Sigmoid colon (tissue), 7 donors: ENCODE results near the gene TIAM1. TPM values are rescaled to one million over a fixed set of nuclear protein-coding genes. Genes with fewer than 3 reads are reported as not detected.

Experiments used
- DNase-seq: peaks from one replicate; pipeline ENCODE4 v3.0.0-alpha.2; 2019
- H3K27ac ChIP-seq, 4 donors: fragments of 200-600 bp; sonication (generic); one replicate each; pipeline ENCODE4 v1.5.1; 2016 to 2019; ENCODE audit warnings: mild to moderate bottlenecking in 1 of 4
- H3K27me3 ChIP-seq, 3 donors: fragments of 200-600 bp; sonication (generic); one replicate each; pipeline ENCODE4 v1.5.1; 2019; ENCODE audit warnings: mild to moderate bottlenecking in 1 of 3
- H3K36me3 ChIP-seq, 4 donors: fragments of 200-600 bp; sonication (generic); one replicate each; pipeline ENCODE4 v1.5.1; 2016 to 2019
- H3K4me1 ChIP-seq, 4 donors: fragments of 200-600 bp; sonication (generic); one replicate each; pipeline ENCODE4 v1.5.1; 2017 to 2019
- H3K4me3 ChIP-seq, 4 donors: fragments of 200-600 bp; sonication (generic); one replicate each; pipeline ENCODE4 v1.5.1; 2017 to 2019; ENCODE audit warnings: mild to moderate bottlenecking in 2 of 4, moderate library complexity in 1 of 4
- H3K9me3 ChIP-seq, 4 donors: fragments of 200-600 bp in 3 of 4; sonication (generic) in 3 of 4; one replicate each; pipeline versions ENCODE4 v1.5.1 to v1.6.1; 2013 to 2019
- EP300 ChIP-seq, 4 donors: sonication (generic); formaldehyde crosslinking; IDR thresholded peaks; one replicate each; pipeline ENCODE4 v1.6.1; 2017; ENCODE audit warnings: antibody characterized with exemption in 4 of 4
- POLR2A ChIP-seq, 2 donors: fragments of 450-650 bp; IDR thresholded peaks; one replicate each; pipeline ENCODE4 v1.6.1; 2016; ENCODE audit warnings: antibody characterized with exemption in 2 of 2, mild to moderate bottlenecking in 2 of 2, moderate library complexity in 2 of 2
- POLR2AphosphoS5 ChIP-seq, 4 donors: sonication (generic); formaldehyde crosslinking; IDR thresholded peaks; one replicate each; pipeline ENCODE4 v1.6.1; 2017; ENCODE audit warnings: antibody characterized with exemption in 4 of 4
- WGBS, 2 donors: extraction: QIAGEN DNeasy Blood & Tissue Kit; methylation state at CpG; one replicate each; pipeline ENCODE4 v1.1.7; 2013; 5-methylcytosine and 5-hydroxymethylcytosine counted together
- intact Hi-C: fragments of 100-400 bp; cut with DNase I; formaldehyde crosslinking; loops from one replicate; pipeline ENCODE4 v1.15.1; 2023
- polyA plus RNA-seq, 3 donors: library from polyadenylated mRNA; stranded (reverse); fragments of 200-250 nt; gene quantifications; one replicate each; pipeline ENCODE4 v1.2.3, GENCODE V29; 2013
- total RNA-seq, 4 donors: library from RNA; depleted of rRNA; stranded (reverse); fragments of >200 nt; gene quantifications; one replicate each; pipeline ENCODE4 v1.1.0, GENCODE V29; 2016
- TF ChIP-seq, protein P1 (sequence below), 4 experiments: fragments of 450-650 bp in 3 of 4; fragments of 200-600 bp in 1 of 4; IDR thresholded peaks; one replicate each; pipeline ENCODE4 v1.5.1; 2016 to 2019; ENCODE audit warnings: antibody characterized with exemption in 4 of 4, mild to moderate bottlenecking in 3 of 4, moderate library complexity in 2 of 4
- donor health status: healthy with polysubstance abuse.
- donor health status: Bipolar disorder and iron deficiency.
- donor health status: healthy.

The TIAM1 gene
- total and polyA plus RNA-seq, 7 donors, result 1.2 to 20.5 (median 8.6) TPM

GRCh38 chr21:31255896-31256295, 88.2 kb downstream of the TIAM1 start:
- intact Hi-C loops, result no loop called here
- WGBS, 2 donors, result 93 to 96% methylated on average over 2 of the region's 2 CpGs
- no peaks in the 10 kb centered on the region for H3K9me3 ChIP-seq
- H3K36me3 ChIP-seq, result no peaks in the 10 kb centered on the region
- H3K4me1 ChIP-seq, result no peaks in the 10 kb centered on the region
- H3K27ac ChIP-seq, result no peak overlapping the region
- TF ChIP-seq EP300 (IDR thresholded peaks at IDR 0.05), result no peak
- TF ChIP-seq POLR2A (IDR thresholded peaks at IDR 0.05), result no peak
- no peak for TF ChIP-seq POLR2AphosphoS5 (IDR thresholded peaks at IDR 0.05)
- TF ChIP-seq, protein P1, sequence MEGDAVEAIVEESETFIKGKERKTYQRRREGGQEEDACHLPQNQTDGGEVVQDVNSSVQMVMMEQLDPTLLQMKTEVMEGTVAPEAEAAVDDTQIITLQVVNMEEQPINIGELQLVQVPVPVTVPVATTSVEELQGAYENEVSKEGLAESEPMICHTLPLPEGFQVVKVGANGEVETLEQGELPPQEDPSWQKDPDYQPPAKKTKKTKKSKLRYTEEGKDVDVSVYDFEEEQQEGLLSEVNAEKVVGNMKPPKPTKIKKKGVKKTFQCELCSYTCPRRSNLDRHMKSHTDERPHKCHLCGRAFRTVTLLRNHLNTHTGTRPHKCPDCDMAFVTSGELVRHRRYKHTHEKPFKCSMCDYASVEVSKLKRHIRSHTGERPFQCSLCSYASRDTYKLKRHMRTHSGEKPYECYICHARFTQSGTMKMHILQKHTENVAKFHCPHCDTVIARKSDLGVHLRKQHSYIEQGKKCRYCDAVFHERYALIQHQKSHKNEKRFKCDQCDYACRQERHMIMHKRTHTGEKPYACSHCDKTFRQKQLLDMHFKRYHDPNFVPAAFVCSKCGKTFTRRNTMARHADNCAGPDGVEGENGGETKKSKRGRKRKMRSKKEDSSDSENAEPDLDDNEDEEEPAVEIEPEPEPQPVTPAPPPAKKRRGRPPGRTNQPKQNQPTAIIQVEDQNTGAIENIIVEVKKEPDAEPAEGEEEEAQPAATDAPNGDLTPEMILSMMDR (IDR thresholded peaks at IDR 0.05), result no peak
- no peaks in the 10 kb centered on the region for H3K27me3 ChIP-seq
- H3K4me3 ChIP-seq, result no peak overlapping the region
- no peak for DNase-seq

DNA sequence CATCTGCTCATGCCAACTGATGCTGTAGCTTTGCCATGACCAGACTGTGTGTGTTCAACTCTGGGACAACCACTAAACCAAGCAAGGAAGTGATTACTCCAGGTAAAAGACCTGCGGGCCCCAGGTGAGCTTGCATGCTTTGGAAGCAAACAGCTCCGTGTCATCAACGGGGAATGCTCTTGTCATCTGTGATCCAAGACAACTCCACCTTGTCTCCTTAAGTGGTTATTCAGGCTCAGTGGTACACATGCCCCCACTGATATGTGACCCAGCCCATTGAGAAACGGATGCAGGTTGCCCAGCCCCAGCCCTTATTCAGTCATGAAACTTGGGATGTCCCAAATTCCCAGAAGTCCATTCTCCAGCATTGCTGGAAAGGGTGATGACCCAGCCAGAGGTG, 89.0 kb downstream of the TIAM1 start:
- no peak for TF ChIP-seq EP300 (IDR thresholded peaks at IDR 0.05)
- TF ChIP-seq, protein P1 (IDR thresholded peaks at IDR 0.05), result no peak
- TF ChIP-seq POLR2AphosphoS5 (IDR thresholded peaks at IDR 0.05), result no peak
- TF ChIP-seq POLR2A (IDR thresholded peaks at IDR 0.05), result no peak
- intact Hi-C loops, result no loop called here

DNA sequence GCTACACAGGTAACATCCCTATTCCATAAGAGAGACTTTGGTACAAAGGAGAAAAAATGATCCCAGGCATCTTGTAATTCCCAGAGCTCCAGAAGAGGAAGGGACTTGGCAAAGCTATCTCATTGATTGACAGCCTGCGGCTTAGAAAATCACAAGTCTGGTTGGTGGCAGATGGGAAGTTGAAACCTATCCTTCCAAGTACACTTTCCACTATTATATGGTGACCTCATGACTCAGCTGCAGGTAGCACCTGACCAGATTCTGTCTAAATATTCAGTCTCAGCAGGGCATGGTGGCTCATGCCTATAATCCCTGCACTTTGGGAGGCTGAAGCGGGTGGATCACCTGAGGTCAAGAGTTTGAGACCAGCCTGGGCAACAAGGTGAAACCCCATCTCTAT, 89.9 kb downstream of the TIAM1 start:
- Histone ChIP-seq H3K4me1 (no peaks in the 10 kb centered on the region), H3K27me3 (no peaks in the 10 kb centered on the region), H3K9me3 (no peaks in the 10 kb centered on the region), H3K4me3 (no peak overlapping the region), H3K27ac (no peak overlapping the region), H3K36me3 (no peaks in the 10 kb centered on the region)
- no peak for DNase-seq
- 96 to 97% methylated on average over 2 of the region's 2 CpGs for WGBS, 2 donors
- intact Hi-C loops, result no loop called here
- TF ChIP-seq POLR2AphosphoS5 (IDR thresholded peaks at IDR 0.05) (no peak), POLR2A (IDR thresholded peaks at IDR 0.05) (no peak), EP300 (IDR thresholded peaks at IDR 0.05) (no peak)
- TF ChIP-seq, protein P1 (IDR thresholded peaks at IDR 0.05), result no peak

More for the DNA sequence above, 89.0 kb downstream of the TIAM1 start:
- Histone ChIP-seq H3K9me3 (no peaks in the 10 kb centered on the region), H3K4me1 (no peaks in the 10 kb centered on the region), H3K36me3 (no peaks in the 10 kb centered on the region), H3K27me3 (no peaks in the 10 kb centered on the region), H3K27ac (no peak overlapping the region), H3K4me3 (no peak overlapping the region)
- WGBS, 2 donors, result 89 to 90% methylated on average over 4 of the region's 4 CpGs
- DNase-seq, result no peak

DNA sequence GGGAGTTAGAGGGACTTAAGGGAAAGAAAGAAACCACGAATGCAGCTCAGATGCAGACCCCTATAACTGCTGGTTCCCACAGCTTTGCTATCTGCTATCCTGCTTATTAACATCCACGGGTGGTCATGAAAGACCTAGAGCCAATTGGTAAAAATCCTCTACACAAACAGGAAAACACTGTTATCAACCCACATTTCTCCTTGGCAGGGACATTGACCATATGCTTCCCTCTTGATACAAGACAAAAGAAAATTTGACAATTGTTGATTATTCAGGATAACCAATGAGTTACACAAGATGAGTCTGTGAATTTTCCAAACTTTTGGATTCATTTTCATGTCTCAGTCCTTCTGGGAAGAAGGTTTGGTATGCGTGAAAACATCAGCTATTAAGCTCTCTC, 90.4 kb downstream of the TIAM1 start:
- WGBS, 2 donors, result 71 to 82% methylated on average over 3 of the region's 3 CpGs
- intact Hi-C loops, result no loop called here

More for the DNA sequence above, 90.4 kb downstream of the TIAM1 start:
- no peaks in the 10 kb centered on the region for H3K4me1 ChIP-seq
- no peaks in the 10 kb centered on the region for H3K27me3 ChIP-seq
- no peak overlapping the region for H3K27ac ChIP-seq
- DNase-seq, result no peak
- no peaks in the 10 kb centered on the region for H3K9me3 ChIP-seq
- H3K36me3 ChIP-seq, result no peaks in the 10 kb centered on the region
- H3K4me3 ChIP-seq, result no peak overlapping the region
- TF ChIP-seq EP300 (IDR thresholded peaks at IDR 0.05), result no peak
- no peak for TF ChIP-seq POLR2A (IDR thresholded peaks at IDR 0.05)
- TF ChIP-seq POLR2AphosphoS5 (IDR thresholded peaks at IDR 0.05), result no peak
- TF ChIP-seq, protein P1 (IDR thresholded peaks at IDR 0.05), result no peak
